PFSK-1 (cell line): Measurements from ENCODE around the gene CISTR.

Experiments used
- POLR2AphosphoS5 ChIP-seq: IDR thresholded peaks from 2 replicates; pipeline ENCODE4 v1.6.1; 2012; ENCODE audit warnings: low read depth, mild to moderate bottlenecking, control low read depth, low read length, moderate library complexity
- REST ChIP-seq, 2 experiments: IDR thresholded peaks; 2 replicates each; pipeline versions ENCODE4 v1.6.1 to v1.8.0; 2011 to 2012; ENCODE audit warnings: low read depth in 2 of 2, low read length in 2 of 2, control low read depth in 1 of 2, inconsistent platforms in 1 of 2, mild to moderate bottlenecking in 1 of 2, moderate library complexity in 1 of 2; ENCODE audit not compliant: insufficient read depth in 1 of 2
- SIN3A ChIP-seq: IDR thresholded peaks from 2 replicates; pipeline ENCODE4 v1.6.1; 2012; ENCODE audit warnings: mild to moderate bottlenecking, low read length, moderate library complexity, borderline replicate concordance; ENCODE audit not compliant: insufficient read depth
- TAF1 ChIP-seq: IDR thresholded peaks from 2 replicates; pipeline ENCODE4 v1.6.1; 2012; ENCODE audit warnings: low read length, control low read depth, borderline replicate concordance; ENCODE audit not compliant: insufficient read depth

GRCh38 chr12:53798575-53798974, 46.8 kb upstream of the CISTR start:
- TF ChIP-seq SIN3A (no peak), REST (IDR thresholded peaks at IDR 0.05; ENCODE audit: insufficient read depth in 1 of 2, low read depth in 2 of 2, low read length in 2 of 2) (no peak), POLR2AphosphoS5 (no peak), TAF1 (no peak)
